PFSK-1 (cell line): Measurements from ENCODE around the gene CD300A.

ENCODE experiments used
- POLR2AphosphoS5 ChIP-seq: IDR thresholded peaks from 2 replicates; pipeline ENCODE4 v1.6.1; 2012; ENCODE audit warnings: low read depth, mild to moderate bottlenecking, control low read depth, low read length, moderate library complexity
- SIN3A ChIP-seq: IDR thresholded peaks from 2 replicates; pipeline ENCODE4 v1.6.1; 2012; ENCODE audit warnings: mild to moderate bottlenecking, low read length, moderate library complexity, borderline replicate concordance; ENCODE audit not compliant: insufficient read depth
- TAF1 ChIP-seq: IDR thresholded peaks from 2 replicates; pipeline ENCODE4 v1.6.1; 2012; ENCODE audit warnings: low read length, control low read depth, borderline replicate concordance; ENCODE audit not compliant: insufficient read depth
- TF ChIP-seq, protein P1 (sequence below), 2 experiments: IDR thresholded peaks; 2 replicates each; pipeline versions ENCODE4 v1.6.1 to v1.8.0; 2011 to 2012; ENCODE audit warnings: low read depth in 2 of 2, low read length in 2 of 2, control low read depth in 1 of 2, inconsistent platforms in 1 of 2, mild to moderate bottlenecking in 1 of 2, moderate library complexity in 1 of 2; ENCODE audit not compliant: insufficient read depth in 1 of 2

- TF ChIP-seq, protein P1, sequence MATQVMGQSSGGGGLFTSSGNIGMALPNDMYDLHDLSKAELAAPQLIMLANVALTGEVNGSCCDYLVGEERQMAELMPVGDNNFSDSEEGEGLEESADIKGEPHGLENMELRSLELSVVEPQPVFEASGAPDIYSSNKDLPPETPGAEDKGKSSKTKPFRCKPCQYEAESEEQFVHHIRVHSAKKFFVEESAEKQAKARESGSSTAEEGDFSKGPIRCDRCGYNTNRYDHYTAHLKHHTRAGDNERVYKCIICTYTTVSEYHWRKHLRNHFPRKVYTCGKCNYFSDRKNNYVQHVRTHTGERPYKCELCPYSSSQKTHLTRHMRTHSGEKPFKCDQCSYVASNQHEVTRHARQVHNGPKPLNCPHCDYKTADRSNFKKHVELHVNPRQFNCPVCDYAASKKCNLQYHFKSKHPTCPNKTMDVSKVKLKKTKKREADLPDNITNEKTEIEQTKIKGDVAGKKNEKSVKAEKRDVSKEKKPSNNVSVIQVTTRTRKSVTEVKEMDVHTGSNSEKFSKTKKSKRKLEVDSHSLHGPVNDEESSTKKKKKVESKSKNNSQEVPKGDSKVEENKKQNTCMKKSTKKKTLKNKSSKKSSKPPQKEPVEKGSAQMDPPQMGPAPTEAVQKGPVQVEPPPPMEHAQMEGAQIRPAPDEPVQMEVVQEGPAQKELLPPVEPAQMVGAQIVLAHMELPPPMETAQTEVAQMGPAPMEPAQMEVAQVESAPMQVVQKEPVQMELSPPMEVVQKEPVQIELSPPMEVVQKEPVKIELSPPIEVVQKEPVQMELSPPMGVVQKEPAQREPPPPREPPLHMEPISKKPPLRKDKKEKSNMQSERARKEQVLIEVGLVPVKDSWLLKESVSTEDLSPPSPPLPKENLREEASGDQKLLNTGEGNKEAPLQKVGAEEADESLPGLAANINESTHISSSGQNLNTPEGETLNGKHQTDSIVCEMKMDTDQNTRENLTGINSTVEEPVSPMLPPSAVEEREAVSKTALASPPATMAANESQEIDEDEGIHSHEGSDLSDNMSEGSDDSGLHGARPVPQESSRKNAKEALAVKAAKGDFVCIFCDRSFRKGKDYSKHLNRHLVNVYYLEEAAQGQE (IDR thresholded peaks at IDR 0.05; ENCODE audit: insufficient read depth in 1 of 2, low read depth in 2 of 2, low read length in 2 of 2), result no peak
- TF ChIP-seq SIN3A, result no peak
- TF ChIP-seq TAF1, result no peak
- TF ChIP-seq POLR2AphosphoS5, result no peak
Observed at GRCh38 chr17:74445158-74445557, 21.3 kb upstream of the CD300A start.
